ENCODE measurements around the gene CRB1.

CRB1 gene

DNA sequence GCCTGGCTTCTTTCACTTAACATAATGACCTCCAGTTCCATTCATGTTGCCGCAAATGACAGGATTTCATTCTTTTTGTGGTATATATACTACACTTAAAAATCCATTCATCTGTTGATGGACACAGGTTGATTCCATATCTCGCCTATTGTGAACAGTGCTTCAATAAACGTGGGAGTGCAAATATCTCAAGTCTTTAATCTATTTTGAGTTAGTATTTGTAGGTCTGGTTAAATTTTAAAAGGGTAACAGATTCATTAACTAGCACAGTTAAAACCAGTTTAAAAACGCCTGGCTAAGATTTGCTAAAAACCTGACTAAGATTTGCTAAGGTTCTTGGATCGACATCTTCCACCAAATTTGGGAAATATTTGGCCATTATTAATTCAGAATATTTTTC is 45.7 kb downstream of the CRB1 start:
- H3K4me1 ChIP-seq (ENCODE audit: control insufficient read depth, insufficient read depth, low read length): no peaks in the 10 kb centered on the region
- H3K27ac ChIP-seq (ENCODE audit: insufficient read depth, low read depth, low read length, poor library complexity, severe bottlenecking): no peak overlapping the region
- no peaks in the 10 kb centered on the region for H3K9me3 ChIP-seq (ENCODE audit: control insufficient read depth, low read length)
- no peaks in the 10 kb centered on the region for H3K27me3 ChIP-seq (ENCODE audit: control insufficient read depth, insufficient read depth, low read length, poor library complexity, severe bottlenecking)
- H3K4me3 ChIP-seq (ENCODE audit: insufficient read depth, low read depth, low read length): no peak overlapping the region
- WGBS, 2 experiments: 78 to 79% methylated on average over 4 to 5 of the region's 5 CpGs
- H3K36me3 ChIP-seq (ENCODE audit: control insufficient read depth, insufficient read depth, low read length): no peaks in the 10 kb centered on the region

DNA sequence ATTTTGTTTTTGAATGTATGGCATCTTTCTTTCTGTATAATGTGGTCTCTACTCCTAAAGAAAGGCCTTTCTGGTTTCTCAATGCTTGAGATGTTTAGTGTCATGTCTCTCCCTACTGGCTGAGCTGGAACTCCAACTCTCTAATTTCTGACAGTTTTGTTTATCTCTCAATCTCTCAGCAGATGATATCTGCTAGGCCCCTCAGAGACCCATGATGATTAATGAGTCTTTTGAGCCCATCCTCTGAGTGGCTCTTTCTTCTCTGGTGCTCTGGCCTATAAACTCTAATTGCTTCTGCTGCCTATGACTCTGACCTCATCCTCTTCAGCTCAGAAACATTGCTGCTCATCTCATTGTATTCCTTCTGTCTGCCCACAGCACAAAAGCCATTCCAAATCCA is 46.6 kb downstream of the CRB1 start:
- no peaks in the 10 kb centered on the region for H3K27me3 ChIP-seq (ENCODE audit: control insufficient read depth, insufficient read depth, low read length, poor library complexity, severe bottlenecking)
- H3K4me1 ChIP-seq (ENCODE audit: control insufficient read depth, insufficient read depth, low read length): no peaks in the 10 kb centered on the region
- H3K27ac ChIP-seq (ENCODE audit: insufficient read depth, low read depth, low read length, poor library complexity, severe bottlenecking): no peak overlapping the region
- H3K36me3 ChIP-seq (ENCODE audit: control insufficient read depth, insufficient read depth, low read length): no peaks in the 10 kb centered on the region
- H3K4me3 ChIP-seq (ENCODE audit: insufficient read depth, low read depth, low read length): no peak overlapping the region
- H3K9me3 ChIP-seq (ENCODE audit: control insufficient read depth, low read length): no peaks in the 10 kb centered on the region

DNA sequence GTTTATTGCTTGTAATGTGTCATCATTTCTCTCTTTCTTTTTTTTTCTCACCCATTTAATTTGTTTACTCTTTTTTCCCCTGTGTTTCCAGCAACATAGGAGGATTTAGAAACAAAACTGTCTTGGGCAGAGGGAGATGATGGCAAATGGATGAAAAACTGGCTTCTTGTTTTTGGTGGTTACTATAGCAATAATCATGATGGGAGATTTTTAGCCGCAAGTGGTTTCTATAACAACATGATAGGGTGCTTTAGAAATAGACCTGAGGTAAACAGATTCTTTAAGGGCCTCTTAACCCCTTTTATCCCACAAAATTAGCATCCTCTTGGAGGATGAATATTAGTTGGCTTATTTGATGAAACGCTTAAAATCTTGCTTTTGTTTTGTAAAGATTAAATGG is 51.6 kb downstream of the CRB1 start:
- no peak overlapping the region for H3K4me3 ChIP-seq (ENCODE audit: insufficient read depth, low read depth, low read length)
- no peaks in the 10 kb centered on the region for H3K27me3 ChIP-seq (ENCODE audit: control insufficient read depth, insufficient read depth, low read length, poor library complexity, severe bottlenecking)
- WGBS, 2 experiments: 100% methylated on average over 2 of the region's 2 CpGs; no CpG with 5 or more reads in 1 of the 2 experiments

DNA sequence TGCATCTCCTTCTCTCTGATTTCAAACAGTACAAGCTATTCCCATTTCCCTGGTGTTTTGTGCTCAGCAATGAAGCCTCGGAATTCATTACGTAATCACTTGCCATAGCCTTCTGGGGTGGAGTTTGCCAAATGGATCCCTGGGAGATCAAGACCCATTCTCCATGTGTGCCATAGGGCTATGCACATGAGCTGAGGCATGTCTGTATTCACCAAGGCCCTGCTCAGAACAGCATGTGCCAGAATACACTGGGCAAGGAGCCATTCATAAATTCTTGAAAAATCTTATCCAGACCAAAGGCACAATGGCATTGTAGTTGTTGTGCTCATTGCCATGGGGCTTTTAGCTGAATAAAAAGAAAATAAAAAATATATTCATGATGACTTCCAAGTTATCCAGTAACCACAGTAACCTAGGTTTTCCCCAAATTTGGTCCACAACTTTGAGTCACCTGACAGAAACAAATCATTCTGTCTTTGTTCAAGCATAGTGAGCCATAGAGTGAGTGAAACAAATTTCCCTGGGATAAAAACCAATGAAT is 53.0 kb downstream of the CRB1 start:
- H3K4me1 ChIP-seq (ENCODE audit: control insufficient read depth, insufficient read depth, low read length): no peaks in the 10 kb centered on the region
- no peaks in the 10 kb centered on the region for H3K27me3 ChIP-seq (ENCODE audit: control insufficient read depth, insufficient read depth, low read length, poor library complexity, severe bottlenecking)
- H3K9me3 ChIP-seq (ENCODE audit: control insufficient read depth, low read length): no peaks in the 10 kb centered on the region
- WGBS, 2 experiments: 93 to 95% methylated on average over 2 of the region's 2 CpGs
- no peak overlapping the region for H3K4me3 ChIP-seq (ENCODE audit: insufficient read depth, low read depth, low read length)
- H3K27ac ChIP-seq (ENCODE audit: insufficient read depth, low read depth, low read length, poor library complexity, severe bottlenecking): no peak overlapping the region
- no peaks in the 10 kb centered on the region for H3K36me3 ChIP-seq (ENCODE audit: control insufficient read depth, insufficient read depth, low read length)

More for the DNA sequence above, 51.6 kb downstream of the CRB1 start:
- H3K9me3 ChIP-seq (ENCODE audit: control insufficient read depth, low read length): no peaks in the 10 kb centered on the region
- H3K4me1 ChIP-seq (ENCODE audit: control insufficient read depth, insufficient read depth, low read length): no peaks in the 10 kb centered on the region
- no peak overlapping the region for H3K27ac ChIP-seq (ENCODE audit: insufficient read depth, low read depth, low read length, poor library complexity, severe bottlenecking)
- no peaks in the 10 kb centered on the region for H3K36me3 ChIP-seq (ENCODE audit: control insufficient read depth, insufficient read depth, low read length)

DNA sequence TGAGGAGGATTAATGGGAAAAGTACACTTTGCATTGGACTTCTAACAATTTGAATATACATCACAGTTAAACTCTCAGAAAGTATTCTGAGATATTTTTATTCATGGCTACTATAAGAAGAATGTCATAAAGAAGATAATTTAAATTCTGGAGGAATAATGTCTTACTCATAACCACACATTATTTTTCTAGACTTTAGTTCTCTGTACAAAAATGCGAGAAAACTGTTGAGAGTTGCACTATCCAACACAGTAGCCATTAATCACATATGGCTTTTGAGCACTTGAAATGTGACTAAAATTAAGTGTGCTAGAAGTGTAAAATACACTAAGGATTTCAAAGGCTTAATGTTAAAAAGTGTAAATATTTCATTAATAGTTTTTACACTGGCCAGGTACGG is 53.8 kb downstream of the CRB1 start:
- no peaks in the 10 kb centered on the region for H3K4me1 ChIP-seq (ENCODE audit: control insufficient read depth, insufficient read depth, low read length)
- no peak overlapping the region for H3K27ac ChIP-seq (ENCODE audit: insufficient read depth, low read depth, low read length, poor library complexity, severe bottlenecking)
- H3K9me3 ChIP-seq (ENCODE audit: control insufficient read depth, low read length): no peaks in the 10 kb centered on the region
- no peaks in the 10 kb centered on the region for H3K27me3 ChIP-seq (ENCODE audit: control insufficient read depth, insufficient read depth, low read length, poor library complexity, severe bottlenecking)
- no peak overlapping the region for H3K4me3 ChIP-seq (ENCODE audit: insufficient read depth, low read depth, low read length)
- no peaks in the 10 kb centered on the region for H3K36me3 ChIP-seq (ENCODE audit: control insufficient read depth, insufficient read depth, low read length)
- 92 to 93% methylated on average over 1 to 2 of the region's 2 CpGs for WGBS, 2 experiments

DNA sequence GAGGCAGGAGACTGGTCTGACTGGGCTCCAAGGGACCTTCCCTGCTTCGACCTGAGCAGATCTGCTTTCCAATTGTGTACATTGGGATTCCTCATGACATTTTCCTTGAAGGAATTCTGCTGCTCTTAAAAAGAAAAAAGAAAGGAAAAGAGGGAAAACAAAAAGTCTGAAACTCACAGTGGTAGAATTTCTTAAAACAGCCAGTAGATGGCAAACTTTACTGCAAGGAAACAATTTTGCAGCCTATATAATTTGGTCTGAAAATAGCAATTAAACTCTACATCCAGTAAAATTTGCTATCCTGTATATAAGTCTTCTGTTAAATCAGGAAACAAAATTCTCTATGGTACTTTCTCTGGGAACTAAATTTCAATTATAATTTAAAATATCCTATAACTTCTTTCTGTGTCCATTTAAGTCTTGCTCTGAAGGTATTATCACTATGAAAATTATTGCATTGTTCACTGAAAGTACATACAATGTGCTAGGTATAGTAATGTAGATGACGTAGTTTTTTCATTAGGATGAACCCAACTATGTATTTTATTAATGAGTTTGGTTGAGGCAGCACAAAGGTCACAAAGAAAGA is 59.8 kb downstream of the CRB1 start:
- Histone ChIP-seq H3K4me1 (ENCODE audit: control insufficient read depth, insufficient read depth, low read length) (no peaks in the 10 kb centered on the region), H3K9me3 (ENCODE audit: control insufficient read depth, low read length) (no peaks in the 10 kb centered on the region), H3K36me3 (ENCODE audit: control insufficient read depth, insufficient read depth, low read length) (no peaks in the 10 kb centered on the region), H3K27me3 (ENCODE audit: control insufficient read depth, insufficient read depth, low read length, poor library complexity, severe bottlenecking) (no peaks in the 10 kb centered on the region), H3K27ac (ENCODE audit: insufficient read depth, low read depth, low read length, poor library complexity, severe bottlenecking) (no peak overlapping the region), H3K4me3 (ENCODE audit: insufficient read depth, low read depth, low read length) (no peak overlapping the region)
- WGBS, 2 experiments: 35 to 52% methylated on average over 1 to 2 of the region's 2 CpGs

DNA sequence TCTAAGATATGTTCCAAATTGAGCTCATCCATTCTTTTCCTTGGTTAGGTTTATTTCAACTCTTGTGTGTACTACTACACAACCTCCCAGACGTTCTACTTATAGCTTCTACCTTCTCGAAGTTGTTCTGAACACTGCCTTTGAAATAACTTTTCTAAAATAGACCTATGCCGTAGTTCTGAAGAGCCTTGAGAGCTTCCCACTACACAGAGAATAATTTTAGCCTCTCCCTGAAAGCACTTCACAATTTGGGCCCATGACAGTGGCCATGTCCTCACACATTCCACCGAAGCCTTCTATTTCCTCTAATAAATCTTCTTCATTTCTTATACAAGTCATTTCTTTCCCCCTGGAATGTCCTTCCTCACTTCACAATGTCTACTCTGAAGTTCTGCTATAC is 62.2 kb downstream of the CRB1 start:
- no peaks in the 10 kb centered on the region for H3K4me1 ChIP-seq (ENCODE audit: control insufficient read depth, insufficient read depth, low read length)
- H3K27ac ChIP-seq (ENCODE audit: insufficient read depth, low read depth, low read length, poor library complexity, severe bottlenecking): no peak overlapping the region
- H3K4me3 ChIP-seq (ENCODE audit: insufficient read depth, low read depth, low read length): no peak overlapping the region
- 87 to 92% methylated on average over 4 of the region's 4 CpGs for WGBS, 2 experiments
- H3K27me3 ChIP-seq (ENCODE audit: control insufficient read depth, insufficient read depth, low read length, poor library complexity, severe bottlenecking): no peaks in the 10 kb centered on the region
- H3K36me3 ChIP-seq (ENCODE audit: control insufficient read depth, insufficient read depth, low read length): no peaks in the 10 kb centered on the region
- H3K9me3 ChIP-seq (ENCODE audit: control insufficient read depth, low read length): no peaks in the 10 kb centered on the region

DNA sequence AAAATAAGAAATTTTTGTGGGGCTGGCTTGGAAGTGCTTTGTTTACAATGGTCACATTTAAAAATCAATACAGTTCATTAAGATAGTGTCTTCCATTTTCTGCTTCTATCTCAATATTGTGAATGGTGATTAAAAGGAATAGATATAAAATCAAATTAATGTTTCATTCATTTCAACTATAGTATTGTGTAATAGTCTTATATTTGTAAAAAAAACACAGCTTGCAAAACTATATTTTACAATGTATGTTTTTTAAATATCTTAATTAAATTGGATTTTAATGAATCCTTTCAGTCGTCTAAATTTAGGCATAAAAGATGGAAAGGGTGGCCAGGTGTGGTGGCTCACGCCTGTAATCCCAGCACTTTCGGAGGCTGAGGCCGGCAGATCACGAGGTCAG is 63.5 kb downstream of the CRB1 start:
- 96 to 100% methylated on average over 5 of the region's 5 CpGs for WGBS, 2 experiments
- Histone ChIP-seq H3K9me3 (ENCODE audit: control insufficient read depth, low read length) (no peaks in the 10 kb centered on the region), H3K4me3 (ENCODE audit: insufficient read depth, low read depth, low read length) (no peak overlapping the region), H3K27me3 (ENCODE audit: control insufficient read depth, insufficient read depth, low read length, poor library complexity, severe bottlenecking) (no peaks in the 10 kb centered on the region), H3K36me3 (ENCODE audit: control insufficient read depth, insufficient read depth, low read length) (no peaks in the 10 kb centered on the region), H3K27ac (ENCODE audit: insufficient read depth, low read depth, low read length, poor library complexity, severe bottlenecking) (no peak overlapping the region), H3K4me1 (ENCODE audit: control insufficient read depth, insufficient read depth, low read length) (no peaks in the 10 kb centered on the region)

DNA sequence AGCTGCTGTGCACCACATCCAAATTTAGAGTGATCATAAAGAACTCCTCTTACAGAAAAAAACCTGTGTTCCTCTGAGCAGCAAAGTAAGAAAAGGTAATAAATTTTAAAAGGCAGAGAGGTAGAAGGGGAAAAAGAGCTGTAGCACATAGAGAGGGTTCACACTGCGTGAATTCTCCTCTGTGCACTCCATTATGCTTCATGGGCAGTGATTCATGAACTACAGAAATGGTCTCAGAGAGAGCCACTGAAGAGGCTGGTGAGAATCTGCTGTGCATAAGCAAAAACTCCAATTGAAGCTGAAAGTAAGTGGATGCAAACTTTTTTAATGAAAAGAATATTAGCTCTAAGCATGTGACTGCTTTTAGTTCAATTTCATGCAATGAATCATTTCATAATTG is 65.0 kb downstream of the CRB1 start:
- H3K9me3 ChIP-seq (ENCODE audit: control insufficient read depth, low read length): no peaks in the 10 kb centered on the region
- WGBS, 2 experiments: 93 to 97% methylated on average over 1 of the region's 1 CpG
- no peak overlapping the region for H3K27ac ChIP-seq (ENCODE audit: insufficient read depth, low read depth, low read length, poor library complexity, severe bottlenecking)
- H3K36me3 ChIP-seq (ENCODE audit: control insufficient read depth, insufficient read depth, low read length): no peaks in the 10 kb centered on the region
- no peaks in the 10 kb centered on the region for H3K27me3 ChIP-seq (ENCODE audit: control insufficient read depth, insufficient read depth, low read length, poor library complexity, severe bottlenecking)
- no peak overlapping the region for H3K4me3 ChIP-seq (ENCODE audit: insufficient read depth, low read depth, low read length)
- no peaks in the 10 kb centered on the region for H3K4me1 ChIP-seq (ENCODE audit: control insufficient read depth, insufficient read depth, low read length)

DNA sequence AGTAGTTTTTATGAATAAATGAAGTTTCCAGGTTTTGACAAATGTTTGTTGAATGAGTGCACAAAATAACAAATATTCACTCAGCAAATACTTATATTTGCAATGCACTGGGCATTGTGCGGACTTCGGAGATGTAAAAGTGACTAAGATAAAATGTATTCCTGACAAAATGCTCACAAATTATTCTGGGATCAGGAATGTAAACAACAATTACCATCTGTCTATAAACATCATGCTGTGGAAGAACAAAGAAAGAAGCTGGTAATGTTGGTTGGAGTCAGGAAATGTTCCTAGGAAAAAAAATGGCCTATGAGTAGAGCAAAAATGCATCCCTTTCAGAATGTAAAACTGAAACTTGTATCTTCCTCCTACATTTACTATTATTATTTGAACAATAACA is 68.5 kb downstream of the CRB1 start:
- no peak overlapping the region for H3K4me3 ChIP-seq (ENCODE audit: insufficient read depth, low read depth, low read length)
- H3K27ac ChIP-seq (ENCODE audit: insufficient read depth, low read depth, low read length, poor library complexity, severe bottlenecking): no peak overlapping the region
- 100% methylated on average over 2 of the region's 2 CpGs; no CpG with 5 or more reads in 1 of the 2 experiments for WGBS, 2 experiments
- H3K4me1 ChIP-seq (ENCODE audit: control insufficient read depth, insufficient read depth, low read length): no peaks in the 10 kb centered on the region
- no peaks in the 10 kb centered on the region for H3K27me3 ChIP-seq (ENCODE audit: control insufficient read depth, insufficient read depth, low read length, poor library complexity, severe bottlenecking)
- H3K36me3 ChIP-seq (ENCODE audit: control insufficient read depth, insufficient read depth, low read length): no peaks in the 10 kb centered on the region
- no peaks in the 10 kb centered on the region for H3K9me3 ChIP-seq (ENCODE audit: control insufficient read depth, low read length)
